ENCODE data around the gene PVR.
"Not testable (repeated sequence)": the region's sequence is repeated elsewhere in the genome, so short reads cannot be mapped to it uniquely, and the experiment has no call there.

Gene PVR, protein sequence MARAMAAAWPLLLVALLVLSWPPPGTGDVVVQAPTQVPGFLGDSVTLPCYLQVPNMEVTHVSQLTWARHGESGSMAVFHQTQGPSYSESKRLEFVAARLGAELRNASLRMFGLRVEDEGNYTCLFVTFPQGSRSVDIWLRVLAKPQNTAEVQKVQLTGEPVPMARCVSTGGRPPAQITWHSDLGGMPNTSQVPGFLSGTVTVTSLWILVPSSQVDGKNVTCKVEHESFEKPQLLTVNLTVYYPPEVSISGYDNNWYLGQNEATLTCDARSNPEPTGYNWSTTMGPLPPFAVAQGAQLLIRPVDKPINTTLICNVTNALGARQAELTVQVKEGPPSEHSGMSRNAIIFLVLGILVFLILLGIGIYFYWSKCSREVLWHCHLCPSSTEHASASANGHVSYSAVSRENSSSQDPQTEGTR

GRCh38 chr19:44643605-44644401, at the start of gene PVR:
PVR (plus strand) TSS chr19:44643910; CDS start chr19:44644097, 187 bp downstream.
- DNase-seq (ENCODE audit: low read depth in 3 of 3), result peak; percentile 7 to 24 (median 20)

DNA sequence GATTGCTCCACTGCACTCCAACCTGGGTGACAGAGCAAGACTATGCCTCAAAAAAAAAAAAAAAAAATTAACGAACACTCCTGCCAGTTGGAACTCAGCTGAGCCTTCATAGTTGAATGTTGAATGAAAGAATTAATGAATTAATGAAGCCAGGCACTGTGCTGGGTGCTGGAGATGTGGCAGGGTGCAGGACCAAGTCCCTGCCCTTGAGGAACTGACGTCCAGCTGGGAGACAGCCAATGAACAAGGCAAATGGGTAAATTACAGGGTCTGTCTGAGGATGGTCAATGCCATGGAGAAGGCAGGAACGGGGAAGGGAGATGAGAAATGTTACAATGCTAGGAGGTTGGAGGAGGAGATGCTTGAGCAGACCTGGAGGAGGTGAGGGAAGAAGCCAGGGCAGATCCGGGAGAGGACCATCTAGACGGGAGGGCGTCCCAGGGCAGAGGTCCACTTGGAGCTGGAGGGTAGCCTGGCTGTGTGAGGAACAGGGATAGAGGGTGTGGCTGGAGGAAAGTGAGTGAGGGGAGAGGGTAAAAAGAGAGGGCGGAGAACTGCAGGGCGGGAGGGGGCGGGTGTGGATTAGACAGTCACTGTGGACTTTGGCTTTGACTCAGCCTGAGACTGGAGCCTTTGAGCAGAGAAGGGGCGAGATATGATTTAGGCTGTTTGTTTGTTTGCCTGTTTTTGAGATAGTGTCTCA, 47.1 kb upstream of the PVR start:
- DNase-seq (ENCODE audit: low read depth in 3 of 3), result no peak

DNA sequence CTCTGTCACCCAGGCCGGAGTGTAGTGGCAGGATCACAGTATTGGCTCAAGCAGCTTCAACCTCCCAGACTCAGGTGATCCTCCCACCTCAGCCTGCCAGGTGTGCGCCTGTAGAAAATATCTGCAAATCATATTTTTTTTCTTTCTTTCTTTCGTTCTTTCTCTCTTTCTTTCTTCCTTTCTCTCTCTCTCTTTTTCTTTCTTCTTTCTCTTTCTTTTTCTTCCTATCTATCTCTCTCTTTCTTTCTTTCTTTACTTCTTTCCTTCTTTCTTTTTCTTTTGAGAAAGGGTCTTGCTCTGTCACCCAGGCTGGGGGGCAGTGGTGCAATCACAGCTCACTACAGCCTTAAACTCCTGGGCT, 46.6 kb upstream of the PVR start:
- no peak for DNase-seq (ENCODE audit: low read depth in 3 of 3)

DNA sequence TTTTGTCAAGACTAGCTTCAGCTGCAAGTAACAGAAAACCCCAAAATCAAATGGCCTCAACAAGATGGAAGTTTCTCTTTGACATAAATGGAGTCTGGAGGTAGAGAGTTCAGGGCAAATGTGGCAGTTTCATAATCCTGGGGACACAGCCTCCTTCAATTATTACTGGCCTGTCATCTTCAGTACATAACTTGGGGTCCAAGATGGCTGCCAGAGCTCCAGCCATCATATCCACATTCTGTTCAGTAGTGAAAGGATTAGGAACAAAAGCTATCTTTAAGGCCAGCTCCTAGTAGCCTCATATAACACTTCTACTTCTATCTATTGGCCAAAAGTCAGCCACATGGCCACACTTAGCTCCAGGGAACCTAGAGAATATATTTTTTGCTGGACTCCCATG, 45.4 kb upstream of the PVR start:
- no peak for DNase-seq (ENCODE audit: low read depth in 3 of 3)

DNA sequence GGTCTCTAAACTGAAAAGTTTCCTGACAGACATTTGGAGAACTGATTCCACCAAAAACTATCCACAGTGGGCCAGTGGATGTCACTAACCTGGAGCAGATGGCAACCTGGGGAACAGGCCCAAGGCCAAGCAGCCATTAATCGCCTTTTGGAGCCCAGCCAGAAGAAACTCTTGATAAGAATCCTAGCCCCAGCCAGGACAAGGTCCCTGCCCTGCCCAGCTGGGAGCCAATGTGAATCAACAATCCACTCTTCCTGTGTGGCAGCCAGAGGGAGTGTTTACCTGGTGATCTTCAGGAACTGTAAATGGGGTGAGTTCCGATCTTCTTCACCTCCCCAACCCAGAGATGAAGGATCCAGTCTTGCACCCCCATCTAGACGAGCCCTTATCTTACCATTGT, 44.8 kb upstream of the PVR start:
- no peak for DNase-seq (ENCODE audit: low read depth in 3 of 3)

DNA sequence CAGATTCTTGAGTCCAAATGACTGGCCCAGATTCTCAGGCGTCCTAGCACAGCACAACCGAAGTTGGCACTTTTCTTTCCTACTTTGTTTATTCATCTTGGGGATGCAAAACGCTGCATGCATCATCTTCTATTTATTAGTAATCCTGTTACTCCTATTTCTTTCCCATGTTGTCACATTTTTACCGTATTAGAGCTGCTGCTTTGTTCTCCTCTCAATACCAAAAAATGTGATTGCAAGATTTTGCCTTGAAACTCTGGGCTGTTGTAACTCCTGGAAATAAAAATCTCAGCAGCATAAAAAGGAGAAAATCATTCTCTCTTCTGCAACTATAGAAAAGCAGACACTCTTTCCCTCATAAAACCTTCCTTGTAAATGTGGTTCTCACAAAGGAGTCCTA, 43.2 kb upstream of the PVR start:
- DNase-seq (ENCODE audit: low read depth in 3 of 3), result no peak

DNA sequence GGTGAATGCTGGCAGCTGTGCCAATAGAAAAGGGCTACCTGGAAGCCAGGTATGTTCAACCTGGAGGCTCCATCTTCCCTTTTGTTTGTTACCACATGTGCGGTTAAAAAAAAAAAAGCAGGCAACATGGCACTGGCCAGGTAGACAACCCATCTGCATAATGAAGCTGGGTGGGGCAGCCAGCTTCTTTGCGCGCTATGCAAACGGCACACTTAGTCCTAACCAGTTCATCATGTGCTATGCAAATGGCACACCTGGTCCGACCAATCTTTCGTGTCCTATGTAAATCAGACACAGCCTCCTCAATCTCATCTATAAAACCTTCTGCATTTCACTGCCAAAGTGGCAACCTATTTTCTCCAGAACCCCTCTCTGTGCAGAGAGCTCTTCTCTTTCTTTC, 41.6 kb upstream of the PVR start:
- no peak for DNase-seq (ENCODE audit: low read depth in 3 of 3)

GRCh38 chr19:44603201-44603945, 40.3 kb upstream of the PVR start:
- DNase-seq (ENCODE audit: low read depth in 3 of 3), result no peak

GRCh38 chr19:44604241-44604640, 39.5 kb upstream of the PVR start:
- DNase-seq (ENCODE audit: low read depth in 3 of 3), result no peak

GRCh38 chr19:44605547-44605946, 38.2 kb upstream of the PVR start:
- DNase-seq (ENCODE audit: low read depth in 3 of 3), result no peak

- no peak for DNase-seq (ENCODE audit: low read depth in 3 of 3)
Measured at GRCh38 chr19:44607049-44607448, 36.7 kb upstream of the PVR start.

DNA sequence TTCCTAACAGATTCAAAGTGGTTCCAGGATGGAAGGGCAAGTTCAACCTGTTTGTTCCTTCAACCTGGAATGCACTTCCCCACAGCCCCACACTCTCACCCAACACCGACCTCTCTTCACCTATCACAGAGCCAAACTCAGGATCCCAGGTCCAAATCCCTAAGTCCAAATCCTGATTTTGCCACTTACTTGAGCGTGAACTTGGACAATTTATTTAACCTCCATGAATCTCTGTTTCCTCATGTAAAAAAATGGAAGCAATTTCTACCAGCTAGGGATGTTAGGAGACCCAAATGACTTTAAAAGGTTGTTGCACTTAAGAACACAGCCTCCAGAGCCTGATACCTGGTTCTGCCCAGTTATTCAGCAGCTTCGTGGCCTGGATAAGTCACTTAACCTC, 35.8 kb upstream of the PVR start:
- DNase-seq (ENCODE audit: low read depth in 3 of 3), result no peak

GRCh38 chr19:44608391-44608821, 35.3 kb upstream of the PVR start:
- DNase-seq (ENCODE audit: low read depth in 3 of 3), result no peak

- no peak for DNase-seq (ENCODE audit: low read depth in 3 of 3)
Measured at GRCh38 chr19:44609219-44609618, 34.5 kb upstream of the PVR start.

GRCh38 chr19:44610497-44610896, 33.2 kb upstream of the PVR start:
- not testable (repeated sequence) for DNase-seq (ENCODE audit: low read depth in 3 of 3)

GRCh38 chr19:44611812-44612295, 31.9 kb upstream of the PVR start:
- DNase-seq (ENCODE audit: low read depth in 3 of 3), result no peak

DNA sequence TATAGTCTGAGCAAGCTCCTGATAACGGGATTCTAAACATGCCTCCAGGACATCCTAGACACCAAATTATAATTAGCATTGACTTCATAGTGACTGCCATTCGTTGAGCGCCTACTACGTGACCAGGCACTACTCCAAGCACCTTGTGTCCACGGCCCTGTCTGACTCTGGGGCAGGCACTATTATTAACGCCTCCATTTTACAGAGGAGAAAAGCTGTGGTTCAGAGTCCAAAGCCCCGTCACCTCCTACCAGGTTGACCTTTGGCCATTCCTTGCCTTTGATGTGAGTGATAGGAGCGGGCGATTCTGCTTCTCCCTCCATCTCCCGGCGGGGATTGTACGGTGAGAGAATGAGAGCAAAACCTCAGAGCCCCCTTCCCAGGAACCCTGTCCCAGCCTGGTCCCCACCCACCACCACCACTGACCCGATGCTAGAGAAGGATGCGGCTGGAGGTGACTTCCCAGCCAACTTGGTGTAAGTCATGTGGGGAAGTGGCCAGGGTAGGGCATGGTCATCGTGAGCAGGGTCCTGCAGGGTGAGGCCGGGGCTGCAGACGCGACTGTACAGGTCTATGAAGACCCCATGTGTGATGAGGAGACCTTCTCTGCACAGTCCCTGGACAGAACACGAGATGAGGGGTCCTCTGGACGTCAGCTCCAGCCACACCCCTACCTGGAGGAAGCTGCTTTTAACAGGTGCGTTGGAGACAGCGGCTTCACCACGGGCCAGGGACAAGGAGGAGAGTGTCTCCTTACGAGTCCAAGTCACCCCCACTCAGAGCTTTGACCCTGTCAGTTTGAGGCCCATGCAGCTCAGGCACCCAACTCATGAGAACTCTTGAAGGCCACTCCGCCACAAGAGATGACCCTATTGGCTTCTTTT, 30.2 kb upstream of the PVR start, which contains the start of gene IGSF23:
TSS of gene IGSF23 (plus strand) at position 269 of the 884 bp plus-strand sequence. CDS start at position 352, 83 bp downstream.
- DNase-seq (ENCODE audit: low read depth in 3 of 3), result no peak

- no peak for DNase-seq (ENCODE audit: low read depth in 3 of 3)
Measured at GRCh38 chr19:44614313-44614712, 29.4 kb upstream of the PVR start.

GRCh38 chr19:44615863-44616247, 27.9 kb upstream of the PVR start:
- DNase-seq (ENCODE audit: low read depth in 3 of 3), result no peak

GRCh38 chr19:44617110-44617880, 26.4 kb upstream of the PVR start:
- no peak for DNase-seq (ENCODE audit: low read depth in 3 of 3)
